ENCODE data around the gene EFNA5.
"Not testable (repeated sequence)": the region's sequence is repeated elsewhere in the genome, so short reads cannot be mapped to it uniquely, and the experiment has no call there.

EFNA5 gene

GRCh38 chr5:107457138-107457537, 213.6 kb downstream of the EFNA5 start:
- no peak for DNase-seq (ENCODE audit: low spot score)

GRCh38 chr5:107456281-107456715, 214.4 kb downstream of the EFNA5 start:
- DNase-seq (ENCODE audit: low spot score) = no peak

GRCh38 chr5:107455111-107455544, 215.6 kb downstream of the EFNA5 start:
- no peak for DNase-seq (ENCODE audit: low spot score)

GRCh38 chr5:107451827-107452226, 218.9 kb downstream of the EFNA5 start:
- not testable (repeated sequence) for DNase-seq (ENCODE audit: low spot score)

- DNase-seq (ENCODE audit: low spot score) = no peak
These were observed 219.7 kb downstream of the EFNA5 start for GRCh38 chr5:107451028-107451427.

GRCh38 chr5:107450531-107450930, 220.2 kb downstream of the EFNA5 start:
- DNase-seq (ENCODE audit: low spot score) = no peak

- no peak for DNase-seq (ENCODE audit: low spot score)
These were observed 221.4 kb downstream of the EFNA5 start for GRCh38 chr5:107449369-107449768.

- no peak for DNase-seq (ENCODE audit: low spot score)
These were observed 223.2 kb downstream of the EFNA5 start for GRCh38 chr5:107447587-107447986.

GRCh38 chr5:107446972-107447371, 223.8 kb downstream of the EFNA5 start:
- no peak for DNase-seq (ENCODE audit: low spot score)

GRCh38 chr5:107444300-107444699, 226.4 kb downstream of the EFNA5 start:
- DNase-seq (ENCODE audit: low spot score) = no peak

- DNase-seq (ENCODE audit: low spot score) = no peak
These were observed 226.8 kb downstream of the EFNA5 start for GRCh38 chr5:107443897-107444296.

GRCh38 chr5:107442452-107442851, 228.3 kb downstream of the EFNA5 start:
- no peak for DNase-seq (ENCODE audit: low spot score)

GRCh38 chr5:107439832-107440231, 230.9 kb downstream of the EFNA5 start:
- no peak for DNase-seq (ENCODE audit: low spot score)

GRCh38 chr5:107437986-107438510, 232.7 kb downstream of the EFNA5 start:
- DNase-seq (ENCODE audit: low spot score) = no peak

- no peak for DNase-seq (ENCODE audit: low spot score)
These were observed 233.6 kb downstream of the EFNA5 start for GRCh38 chr5:107437154-107437553.

GRCh38 chr5:107436201-107436600, 234.5 kb downstream of the EFNA5 start:
- no peak for DNase-seq (ENCODE audit: low spot score)

GRCh38 chr5:107435061-107435460, 235.7 kb downstream of the EFNA5 start:
- DNase-seq (ENCODE audit: low spot score) = no peak

- not testable (repeated sequence) for DNase-seq (ENCODE audit: low spot score)
These were observed 237.1 kb downstream of the EFNA5 start for GRCh38 chr5:107433646-107434045.

GRCh38 chr5:107431998-107432397, 238.7 kb downstream of the EFNA5 start:
- DNase-seq (ENCODE audit: low spot score) = peak; percentile 36

- DNase-seq (ENCODE audit: low spot score) = no peak
These were observed 239.2 kb downstream of the EFNA5 start for GRCh38 chr5:107431536-107431935.

- no peak for DNase-seq (ENCODE audit: low spot score)
These were observed 240.6 kb downstream of the EFNA5 start for GRCh38 chr5:107430071-107430625.

GRCh38 chr5:107428303-107428813, 242.4 kb downstream of the EFNA5 start:
- DNase-seq (ENCODE audit: low spot score) = no peak

- DNase-seq (ENCODE audit: low spot score) = no peak
These were observed 243.9 kb downstream of the EFNA5 start for GRCh38 chr5:107426872-107427271.

- DNase-seq (ENCODE audit: low spot score) = no peak
These were observed 244.5 kb downstream of the EFNA5 start for GRCh38 chr5:107426209-107426608.
